Measurements from ENCODE around the gene THRA. TPM values are rescaled to one million over a fixed set of nuclear protein-coding genes. Genes with fewer than 3 reads are reported as not detected.
A peak's percentile ranks its signal among the peaks of the same experiment; 100 is the strongest.

THRA gene
- total RNA-seq, 1 donor from 2014 or later, result 55.6 TPM

GRCh38 chr17:40022497-40022896, 40.3 kb upstream of the THRA start:
- no peak for DNase-seq
- no peak overlapping the region for H3K4me3 ChIP-seq
- H3K27me3 ChIP-seq, result no peaks in the 10 kb centered on the region
- H3K27ac ChIP-seq, result peak overlapping the region; percentile 58
- TF ChIP-seq CTCF (IDR thresholded peaks at IDR 0.05), result no peak
- H3K9me3 ChIP-seq, result no peaks in the 10 kb centered on the region
- intact Hi-C loops (cut with DNase I), result no loop called here
- peaks cover 51% of the 10 kb centered on the region for H3K36me3 ChIP-seq
- peaks cover 70% of the 10 kb centered on the region for H3K4me1 ChIP-seq
- ATAC-seq, result no peak

- no peak for TF ChIP-seq CTCF (IDR thresholded peaks at IDR 0.05)
- DNase-seq (peak; percentile 82), ATAC-seq (peak; percentile 46)
- no peaks in the 10 kb centered on the region for H3K9me3 ChIP-seq
- peaks cover 51% of the 10 kb centered on the region for H3K36me3 ChIP-seq
- H3K4me1 ChIP-seq, result peaks cover 67% of the 10 kb centered on the region
- peak overlapping the region; percentile 58 for H3K27ac ChIP-seq
- intact Hi-C loops (cut with DNase I), result no loop called here
- no peaks in the 10 kb centered on the region for H3K27me3 ChIP-seq
- H3K4me3 ChIP-seq, result no peak overlapping the region
Observed at GRCh38 chr17:40022961-40023541, 39.7 kb upstream of the THRA start.

- H3K9me3 ChIP-seq, result no peaks in the 10 kb centered on the region
- no peaks in the 10 kb centered on the region for H3K27me3 ChIP-seq
- TF ChIP-seq CTCF (IDR thresholded peaks at IDR 0.05), result no peak
- DNase-seq, result peak; percentile 87
- H3K4me1 ChIP-seq, result peaks cover 60% of the 10 kb centered on the region
- peak; percentile 55 for ATAC-seq
- H3K27ac ChIP-seq, result peak overlapping the region; percentile 58
- no peak overlapping the region for H3K4me3 ChIP-seq
- intact Hi-C loops (cut with DNase I), result no loop called here
- peaks cover 58% of the 10 kb centered on the region for H3K36me3 ChIP-seq
Observed at GRCh38 chr17:40023590-40024292, 39.0 kb upstream of the THRA start.

GRCh38 chr17:40024901-40025300, 37.9 kb upstream of the THRA start:
- Histone ChIP-seq H3K27ac (no peak overlapping the region), H3K27me3 (no peaks in the 10 kb centered on the region), H3K4me3 (no peak overlapping the region), H3K9me3 (no peaks in the 10 kb centered on the region), H3K4me1 (peaks cover 59% of the 10 kb centered on the region), H3K36me3 (peaks cover 62% of the 10 kb centered on the region)
- DNase-seq (no peak), ATAC-seq (no peak)
- intact Hi-C loops (cut with DNase I), result no loop called here
- TF ChIP-seq CTCF (IDR thresholded peaks at IDR 0.05), result no peak

- intact Hi-C loops (cut with DNase I), result no loop called here
- no peak for TF ChIP-seq CTCF (IDR thresholded peaks at IDR 0.05)
- peak; percentile 35 for ATAC-seq
- Histone ChIP-seq H3K9me3 (no peaks in the 10 kb centered on the region), H3K4me3 (no peak overlapping the region), H3K36me3 (peaks cover 65% of the 10 kb centered on the region), H3K27ac (peak overlapping the region; percentile 59), H3K27me3 (no peaks in the 10 kb centered on the region), H3K4me1 (peaks cover 59% of the 10 kb centered on the region)
- DNase-seq, result no peak
Observed at GRCh38 chr17:40025559-40025958, 37.2 kb upstream of the THRA start.
